GM18870 (cell line): ENCODE data around the gene HMGCS2.

Experiments used
- ATAC-seq: cut with Tn5 transposase; IDR thresholded peaks from one replicate; pipeline ENCODE4 v1.9.1; 2021; ENCODE audit warnings: moderate library complexity; ENCODE audit not compliant: unreplicated experiment

Gene HMGCS2

DNA sequence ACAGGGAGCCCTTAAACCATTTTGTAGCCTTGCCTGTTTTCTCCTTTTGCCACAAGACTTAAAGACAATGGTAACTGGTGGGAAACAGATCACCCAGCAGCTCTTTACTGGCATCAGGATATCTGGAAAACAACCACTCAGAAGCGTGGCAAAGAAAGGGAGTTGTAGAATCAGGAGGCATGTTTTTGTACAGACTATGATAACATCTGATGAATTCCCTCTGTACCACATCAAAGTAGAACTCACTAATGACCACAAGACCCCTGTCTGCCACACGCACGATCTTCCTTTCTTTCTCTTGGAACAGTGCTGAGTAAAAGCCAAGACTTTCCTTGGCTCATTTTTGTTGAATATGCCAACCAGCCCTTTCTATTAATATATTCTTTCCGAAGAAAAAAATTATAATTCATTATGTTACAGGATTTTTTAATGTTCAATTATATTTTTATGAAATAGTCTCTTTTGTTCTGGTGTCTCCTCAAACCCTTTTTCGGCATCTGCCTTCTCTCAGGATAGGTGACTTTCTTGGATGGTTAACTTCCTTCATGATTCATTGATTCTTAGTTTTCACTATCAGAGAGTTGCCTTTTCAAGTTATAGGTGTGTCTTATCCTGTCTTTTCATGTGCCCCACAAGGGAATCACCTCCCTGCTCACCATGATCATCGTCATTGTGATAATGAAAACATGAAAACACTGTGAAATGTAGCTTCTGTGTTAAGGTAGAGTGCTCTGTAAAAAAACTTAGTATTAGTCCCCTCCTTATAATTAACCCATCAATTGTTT is 64.8 kb downstream of the HMGCS2 start:
- ATAC-seq = no peak

DNA sequence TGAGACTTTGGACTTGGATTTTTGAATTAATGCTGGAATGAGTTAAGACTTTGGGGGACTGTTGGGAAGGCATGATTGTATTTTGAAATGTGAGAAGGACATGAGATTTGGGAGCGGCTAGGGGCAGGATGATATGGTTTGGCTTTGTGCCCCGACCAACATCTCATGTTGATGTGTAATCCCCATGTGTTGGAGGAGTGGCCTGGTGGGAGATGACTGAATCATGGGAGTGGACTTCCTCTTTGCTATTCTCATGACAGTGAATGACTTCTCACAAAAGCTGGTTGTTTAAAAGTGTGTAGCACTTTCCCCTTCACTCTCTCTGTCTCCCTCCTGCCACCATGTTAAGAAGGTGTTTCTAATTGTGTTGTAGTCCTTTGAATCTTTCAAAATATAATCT is 66.3 kb downstream of the HMGCS2 start:
- no peak for ATAC-seq

DNA sequence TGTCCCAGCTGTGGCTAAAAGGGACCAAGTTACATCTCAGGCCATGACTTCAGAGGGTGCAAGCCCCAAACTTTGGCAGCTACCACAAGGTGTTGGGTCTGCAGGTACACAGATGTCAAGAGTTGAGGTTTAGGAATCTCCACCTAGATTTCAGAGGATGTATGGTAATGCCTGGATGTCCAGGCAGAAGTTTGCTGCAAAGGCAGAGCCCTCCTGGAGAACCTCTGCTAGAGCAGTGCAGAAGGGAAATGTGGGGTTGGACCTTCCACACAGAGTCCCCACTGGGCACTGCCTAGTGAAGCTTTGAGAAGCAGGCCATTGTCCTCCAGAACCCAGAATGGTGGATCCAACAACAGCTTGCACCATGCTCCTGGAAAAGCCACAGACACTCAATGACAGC is 67.0 kb downstream of the HMGCS2 start:
- no peak for ATAC-seq

DNA sequence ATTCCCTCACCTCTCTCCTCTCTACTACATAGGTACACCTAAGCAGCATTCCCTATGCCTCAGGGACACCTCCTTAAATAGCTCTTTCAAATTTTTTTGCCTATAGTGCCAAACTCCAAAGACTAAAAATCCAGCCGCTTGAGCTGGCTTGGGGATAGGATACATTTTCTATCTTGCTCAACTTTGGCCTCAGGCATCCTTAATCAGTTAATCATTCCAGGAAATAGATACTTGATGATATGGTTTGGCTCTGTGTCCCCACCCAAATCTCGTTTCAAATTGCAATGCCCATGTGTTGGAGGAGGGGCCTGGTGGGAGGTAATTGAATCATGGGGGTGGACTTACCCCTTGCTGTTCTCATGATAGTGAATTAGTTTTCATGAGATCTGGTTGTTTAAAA is 68.4 kb downstream of the HMGCS2 start:
- ATAC-seq = no peak
